Effector memory CD8-positive, alpha-beta T cell (primary cell): Measurements from ENCODE around the gene NKX2-4.
A peak's percentile ranks its signal among the peaks of the same experiment; 100 is the strongest.

Experiments
- ATAC-seq: fragments of 150-1000 bp; cut with Tn5 transposase; replicated peaks from 2 replicates; pipeline ENCODE4 v1.10.0; 2021; ENCODE audit warnings: mild to moderate bottlenecking, moderate library complexity
- DNase-seq, 3 experiments: peaks; one replicate each; pipeline ENCODE4 v3.0.0; 2021
- H3K27ac Mint-ChIP-seq, 2 donors: one replicate each; pipeline ENCODE4 v1.8.0; 2022; ENCODE audit warnings: mild to moderate bottlenecking in 2 of 2, mixed read lengths in 2 of 2, moderate library complexity in 2 of 2
- H3K27me3 Mint-ChIP-seq, 2 donors: one replicate each; pipeline ENCODE4 v1.8.0; 2022; ENCODE audit warnings: mixed read lengths in 2 of 2
- H3K36me3 Mint-ChIP-seq: one replicate; pipeline ENCODE4 v1.8.0; 2022; ENCODE audit warnings: mild to moderate bottlenecking, moderate library complexity, mixed read lengths; ENCODE audit not compliant: insufficient read depth
- H3K4me1 Mint-ChIP-seq, 2 donors: one replicate each; pipeline ENCODE4 v1.8.0; 2022; ENCODE audit warnings: low read depth in 2 of 2, mixed read lengths in 2 of 2
- H3K4me3 Mint-ChIP-seq, 2 donors: one replicate each; pipeline ENCODE4 v1.8.0; 2022; ENCODE audit warnings: mild to moderate bottlenecking in 2 of 2, mixed read lengths in 2 of 2, moderate library complexity in 2 of 2
- H3K9me3 Mint-ChIP-seq, 2 donors: one replicate each; pipeline ENCODE4 v1.8.0; 2022; ENCODE audit warnings: mixed read lengths in 2 of 2

The NKX2-4 gene

GRCh38 chr20:21365771-21366170, 31.6 kb downstream of the NKX2-4 start:
- Mint-ChIP-seq H3K36me3 (peaks cover 64% of the 10 kb centered on the region), H3K4me1 (peaks cover 4 to 7% of the 10 kb centered on the region in 2 donors), H3K9me3 (no peaks in the 10 kb centered on the region), H3K27me3 (no peaks in the 10 kb centered on the region), H3K4me3 (no peak overlapping the region), H3K27ac (no peak overlapping the region)
- no peak for ATAC-seq
- no peak for DNase-seq

DNA sequence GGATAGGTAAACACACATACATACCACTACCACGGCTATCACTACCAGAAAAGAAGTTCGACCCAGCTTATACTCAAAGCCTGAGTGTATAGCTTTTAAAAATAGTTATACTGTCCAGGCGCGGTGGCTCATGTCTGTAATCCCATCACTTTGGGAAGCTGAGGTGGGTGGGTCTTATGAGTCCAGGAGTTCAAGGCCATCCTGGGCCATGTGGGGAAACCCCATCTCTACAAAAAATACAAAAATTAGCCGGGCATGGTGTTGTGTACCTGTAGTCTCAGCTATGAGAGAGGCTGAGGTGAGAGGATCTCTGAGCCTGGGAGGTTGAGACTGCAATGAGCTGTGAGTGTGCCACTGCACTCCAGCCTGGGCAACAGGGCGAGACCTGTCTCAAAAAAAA, 32.9 kb downstream of the NKX2-4 start:
- H3K4me1 Mint-ChIP-seq = peaks cover 7 to 13% of the 10 kb centered on the region in 2 donors

GRCh38 chr20:21361266-21361665, 36.1 kb downstream of the NKX2-4 start:
- Mint-ChIP-seq H3K27ac (no peak overlapping the region), H3K36me3 (peaks cover 68% of the 10 kb centered on the region), H3K9me3 (no peaks in the 10 kb centered on the region), H3K4me3 (no peak overlapping the region), H3K4me1 (peaks cover 7 to 13% of the 10 kb centered on the region in 2 donors), H3K27me3 (no peaks in the 10 kb centered on the region)
- no peak for DNase-seq
- no peak for ATAC-seq

More for the DNA sequence above, 32.9 kb downstream of the NKX2-4 start:
- DNase-seq = no peak
- Mint-ChIP-seq H3K4me3 (no peak overlapping the region), H3K36me3 (peaks cover 66% of the 10 kb centered on the region), H3K27ac (no peak overlapping the region), H3K27me3 (no peaks in the 10 kb centered on the region), H3K9me3 (no peaks in the 10 kb centered on the region)
- no peak for ATAC-seq

- peaks cover 7 to 13% of the 10 kb centered on the region in 2 donors for H3K4me1 Mint-ChIP-seq
- DNase-seq (no peak), ATAC-seq (no peak)
- H3K4me3 Mint-ChIP-seq = no peak overlapping the region
- H3K36me3 Mint-ChIP-seq = peaks cover 71% of the 10 kb centered on the region
- H3K27me3 Mint-ChIP-seq = no peaks in the 10 kb centered on the region
- peak overlapping the region in 1 of 2 donors; percentile 49 for H3K27ac Mint-ChIP-seq
- H3K9me3 Mint-ChIP-seq = no peaks in the 10 kb centered on the region
Measured at GRCh38 chr20:21360705-21361104, 36.6 kb downstream of the NKX2-4 start.

GRCh38 chr20:21358737-21359136, 38.6 kb downstream of the NKX2-4 start:
- peaks cover 68% of the 10 kb centered on the region for H3K36me3 Mint-ChIP-seq
- no peaks in the 10 kb centered on the region for H3K9me3 Mint-ChIP-seq
- no peak overlapping the region for H3K4me3 Mint-ChIP-seq
- H3K4me1 Mint-ChIP-seq = peaks cover 7 to 13% of the 10 kb centered on the region in 2 donors
- peak overlapping the region in 1 of 2 donors; percentile 38 for H3K27ac Mint-ChIP-seq
- no peaks in the 10 kb centered on the region for H3K27me3 Mint-ChIP-seq
- no peak for ATAC-seq
- no peak for DNase-seq

GRCh38 chr20:21357844-21358243, 39.5 kb downstream of the NKX2-4 start:
- DNase-seq (no peak), ATAC-seq (no peak)
- Mint-ChIP-seq H3K9me3 (no peaks in the 10 kb centered on the region), H3K27ac (peak overlapping the region in 1 of 2 donors; percentile 25), H3K4me1 (peaks cover 4 to 13% of the 10 kb centered on the region in 2 donors), H3K36me3 (peaks cover 71% of the 10 kb centered on the region), H3K4me3 (no peak overlapping the region), H3K27me3 (no peaks in the 10 kb centered on the region)

- no peak overlapping the region for H3K27ac Mint-ChIP-seq
- no peaks in the 10 kb centered on the region for H3K9me3 Mint-ChIP-seq
- peaks cover 61% of the 10 kb centered on the region for H3K36me3 Mint-ChIP-seq
- DNase-seq = no peak
- no peak for ATAC-seq
- H3K4me3 Mint-ChIP-seq = no peak overlapping the region
- H3K4me1 Mint-ChIP-seq = peaks cover 3 to 11% of the 10 kb centered on the region in 2 donors
- no peaks in the 10 kb centered on the region for H3K27me3 Mint-ChIP-seq
Measured at GRCh38 chr20:21356386-21356785, 40.9 kb downstream of the NKX2-4 start.

GRCh38 chr20:21355981-21356380, 41.3 kb downstream of the NKX2-4 start:
- Mint-ChIP-seq H3K4me1 (peaks cover 3 to 9% of the 10 kb centered on the region in 2 donors), H3K36me3 (peaks cover 59% of the 10 kb centered on the region), H3K27me3 (no peaks in the 10 kb centered on the region), H3K9me3 (no peaks in the 10 kb centered on the region), H3K27ac (no peak overlapping the region), H3K4me3 (no peak overlapping the region)
- DNase-seq = no peak
- ATAC-seq = no peak

DNA sequence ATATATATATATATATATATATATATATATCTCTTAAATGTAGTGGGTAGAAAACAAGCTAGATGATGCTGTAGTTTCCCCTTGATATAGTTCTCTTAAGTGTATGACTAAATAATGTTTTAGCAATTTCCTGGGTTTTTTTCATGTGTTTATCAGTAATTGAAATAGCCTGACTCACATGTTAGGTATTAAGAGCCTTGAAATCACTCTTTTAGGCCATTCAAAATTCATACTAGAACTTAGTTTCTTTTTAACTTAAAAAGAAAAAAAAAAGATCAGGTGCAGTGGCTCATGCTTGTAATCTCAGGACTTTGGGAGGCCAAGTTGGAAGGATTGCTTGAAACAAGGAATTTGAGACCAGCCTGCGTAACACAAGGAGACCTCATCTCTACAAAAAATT, 44.1 kb downstream of the NKX2-4 start:
- ATAC-seq (no peak), DNase-seq (no peak)
- H3K27me3 Mint-ChIP-seq = no peaks in the 10 kb centered on the region
- no peak overlapping the region for H3K4me3 Mint-ChIP-seq
- no peaks in the 10 kb centered on the region for H3K4me1 Mint-ChIP-seq
- H3K36me3 Mint-ChIP-seq = peaks cover 62% of the 10 kb centered on the region
- no peak overlapping the region for H3K27ac Mint-ChIP-seq
- no peaks in the 10 kb centered on the region for H3K9me3 Mint-ChIP-seq

DNA sequence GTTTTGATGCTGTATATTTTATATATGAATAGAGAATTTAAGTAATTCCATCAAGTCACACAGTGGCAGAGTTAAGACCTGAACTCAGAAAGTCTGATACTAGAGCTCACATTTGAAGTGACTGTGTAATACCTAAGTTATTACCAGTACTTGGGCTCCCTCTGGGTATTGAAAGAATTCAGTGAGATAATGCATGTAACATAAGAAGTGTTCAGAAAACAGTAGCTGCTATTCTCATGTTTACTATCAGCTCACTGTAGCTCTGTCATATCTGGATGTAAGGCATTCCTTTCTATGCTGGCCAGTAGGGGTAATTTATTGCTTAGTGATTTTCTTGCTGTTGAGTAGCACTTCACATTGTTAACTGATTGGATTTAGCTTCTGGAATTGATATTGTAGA, 44.6 kb downstream of the NKX2-4 start:
- H3K36me3 Mint-ChIP-seq = peaks cover 62% of the 10 kb centered on the region
- H3K4me1 Mint-ChIP-seq = no peaks in the 10 kb centered on the region
- H3K27me3 Mint-ChIP-seq = no peaks in the 10 kb centered on the region
- DNase-seq (no peak), ATAC-seq (no peak)
- H3K4me3 Mint-ChIP-seq = no peak overlapping the region
- H3K9me3 Mint-ChIP-seq = no peaks in the 10 kb centered on the region
- no peak overlapping the region for H3K27ac Mint-ChIP-seq
